ENCODE measurements around the gene SLC23A1.

The SLC23A1 gene

GRCh38 chr5:139341187-139341688 is 41.9 kb downstream of the SLC23A1 start:
- no peak overlapping the region for H3K27ac ChIP-seq
- DNase-seq = no peak
- peaks cover 2% of the 10 kb centered on the region for H3K36me3 ChIP-seq (replicated peaks)
- in situ Hi-C loops (cut with HindIII; ENCODE audit: low pct_ligation_motif_present, low sequenced_read_pairs) = no loop called here
- H3K4me3 ChIP-seq (ENCODE audit: low read depth, low read length) = peak overlapping the region; percentile 99
- H3K27me3 ChIP-seq (replicated peaks) = no peaks in the 10 kb centered on the region
- TF ChIP-seq CTCF (IDR thresholded peaks at IDR 0.05; ENCODE audit: low read depth, low read length, missing control alignments) = no peak

GRCh38 chr5:139340051-139340450 is 43.0 kb downstream of the SLC23A1 start:
- TF ChIP-seq CTCF (IDR thresholded peaks at IDR 0.05; ENCODE audit: low read depth, low read length, missing control alignments) = no peak
- no peak overlapping the region for H3K27ac ChIP-seq
- no peaks in the 10 kb centered on the region for H3K27me3 ChIP-seq (replicated peaks)
- DNase-seq = peak; percentile 14
- peaks cover 2% of the 10 kb centered on the region for H3K36me3 ChIP-seq (replicated peaks)
- in situ Hi-C loops (cut with HindIII; ENCODE audit: low pct_ligation_motif_present, low sequenced_read_pairs) = no loop called here
- H3K4me3 ChIP-seq (ENCODE audit: low read depth, low read length) = no peak overlapping the region

- Histone ChIP-seq H3K36me3 (replicated peaks) (peaks cover 24% of the 10 kb centered on the region), H3K27me3 (replicated peaks) (no peaks in the 10 kb centered on the region), H3K4me3 (ENCODE audit: low read depth, low read length) (no peak overlapping the region), H3K27ac (no peak overlapping the region)
- DNase-seq = no peak
- no peak for TF ChIP-seq CTCF (IDR thresholded peaks at IDR 0.05; ENCODE audit: low read depth, low read length, missing control alignments)
- in situ Hi-C loops (cut with HindIII; ENCODE audit: low pct_ligation_motif_present, low sequenced_read_pairs) = no loop called here
Measured at GRCh38 chr5:139335811-139336210, 47.3 kb downstream of the SLC23A1 start.
